ENCODE data around the gene RNF157. TPM values are rescaled to one million over a fixed set of nuclear protein-coding genes. Genes with fewer than 3 reads are reported as not detected.
A peak's percentile ranks its signal among the peaks of the same experiment; 100 is the strongest.

RNF157 gene
- total and polyA plus RNA-seq, 10 of the 15 experiments (the other 5 are each of a cell fraction or from before 2014, with no cell fraction given) = 1.4 to 15.9 (median 9.6) TPM

- TF ChIP-seq, protein P1, sequence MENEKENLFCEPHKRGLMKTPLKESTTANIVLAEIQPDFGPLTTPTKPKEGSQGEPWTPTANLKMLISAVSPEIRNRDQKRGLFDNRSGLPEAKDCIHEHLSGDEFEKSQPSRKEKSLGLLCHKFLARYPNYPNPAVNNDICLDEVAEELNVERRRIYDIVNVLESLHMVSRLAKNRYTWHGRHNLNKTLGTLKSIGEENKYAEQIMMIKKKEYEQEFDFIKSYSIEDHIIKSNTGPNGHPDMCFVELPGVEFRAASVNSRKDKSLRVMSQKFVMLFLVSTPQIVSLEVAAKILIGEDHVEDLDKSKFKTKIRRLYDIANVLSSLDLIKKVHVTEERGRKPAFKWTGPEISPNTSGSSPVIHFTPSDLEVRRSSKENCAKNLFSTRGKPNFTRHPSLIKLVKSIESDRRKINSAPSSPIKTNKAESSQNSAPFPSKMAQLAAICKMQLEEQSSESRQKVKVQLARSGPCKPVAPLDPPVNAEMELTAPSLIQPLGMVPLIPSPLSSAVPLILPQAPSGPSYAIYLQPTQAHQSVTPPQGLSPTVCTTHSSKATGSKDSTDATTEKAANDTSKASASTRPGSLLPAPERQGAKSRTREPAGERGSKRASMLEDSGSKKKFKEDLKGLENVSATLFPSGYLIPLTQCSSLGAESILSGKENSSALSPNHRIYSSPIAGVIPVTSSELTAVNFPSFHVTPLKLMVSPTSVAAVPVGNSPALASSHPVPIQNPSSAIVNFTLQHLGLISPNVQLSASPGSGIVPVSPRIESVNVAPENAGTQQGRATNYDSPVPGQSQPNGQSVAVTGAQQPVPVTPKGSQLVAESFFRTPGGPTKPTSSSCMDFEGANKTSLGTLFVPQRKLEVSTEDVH (IDR thresholded peaks at IDR 0.05; ENCODE audit: low read depth, partially characterized antibody) = no peak
- TF ChIP-seq CBX3 (IDR thresholded peaks at IDR 0.05; ENCODE audit: borderline replicate concordance, low read depth) = no peak
- TF ChIP-seq USF2 (IDR thresholded peaks at IDR 0.05; ENCODE audit: borderline replicate concordance, low read depth, low read length) = no peak
- TF ChIP-seq, protein P2, sequence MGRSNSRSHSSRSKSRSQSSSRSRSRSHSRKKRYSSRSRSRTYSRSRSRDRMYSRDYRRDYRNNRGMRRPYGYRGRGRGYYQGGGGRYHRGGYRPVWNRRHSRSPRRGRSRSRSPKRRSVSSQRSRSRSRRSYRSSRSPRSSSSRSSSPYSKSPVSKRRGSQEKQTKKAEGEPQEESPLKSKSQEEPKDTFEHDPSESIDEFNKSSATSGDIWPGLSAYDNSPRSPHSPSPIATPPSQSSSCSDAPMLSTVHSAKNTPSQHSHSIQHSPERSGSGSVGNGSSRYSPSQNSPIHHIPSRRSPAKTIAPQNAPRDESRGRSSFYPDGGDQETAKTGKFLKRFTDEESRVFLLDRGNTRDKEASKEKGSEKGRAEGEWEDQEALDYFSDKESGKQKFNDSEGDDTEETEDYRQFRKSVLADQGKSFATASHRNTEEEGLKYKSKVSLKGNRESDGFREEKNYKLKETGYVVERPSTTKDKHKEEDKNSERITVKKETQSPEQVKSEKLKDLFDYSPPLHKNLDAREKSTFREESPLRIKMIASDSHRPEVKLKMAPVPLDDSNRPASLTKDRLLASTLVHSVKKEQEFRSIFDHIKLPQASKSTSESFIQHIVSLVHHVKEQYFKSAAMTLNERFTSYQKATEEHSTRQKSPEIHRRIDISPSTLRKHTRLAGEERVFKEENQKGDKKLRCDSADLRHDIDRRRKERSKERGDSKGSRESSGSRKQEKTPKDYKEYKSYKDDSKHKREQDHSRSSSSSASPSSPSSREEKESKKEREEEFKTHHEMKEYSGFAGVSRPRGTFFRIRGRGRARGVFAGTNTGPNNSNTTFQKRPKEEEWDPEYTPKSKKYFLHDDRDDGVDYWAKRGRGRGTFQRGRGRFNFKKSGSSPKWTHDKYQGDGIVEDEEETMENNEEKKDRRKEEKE (IDR thresholded peaks at IDR 0.05) = no peak
- TF ChIP-seq MXI1 (IDR thresholded peaks at IDR 0.05; ENCODE audit: low read depth, low read length) = no peak
- TF ChIP-seq BACH1 (IDR thresholded peaks at IDR 0.05; ENCODE audit: borderline replicate concordance) = no peak
- no peak for TF ChIP-seq EP300 (IDR thresholded peaks at IDR 0.05; ENCODE audit: borderline replicate concordance in 1 of 2, control insufficient read depth in 1 of 2, low read depth in 2 of 2, low read length in 2 of 2)
- no peak for TF ChIP-seq NFYB (IDR thresholded peaks at IDR 0.05; ENCODE audit: insufficient read depth, low read depth, low read length)
- TF ChIP-seq CHD4 (IDR thresholded peaks at IDR 0.05) = no peak
- TF ChIP-seq POLR2A (IDR thresholded peaks at IDR 0.05; ENCODE audit: low read depth, low read length) = peak; percentile 62
- TF ChIP-seq KLF5 (IDR thresholded peaks at IDR 0.05; ENCODE audit: partially characterized antibody) = no peak
- no peak for TF ChIP-seq RB1 (IDR thresholded peaks at IDR 0.05; ENCODE audit: borderline replicate concordance)
- TF ChIP-seq, protein P3, sequence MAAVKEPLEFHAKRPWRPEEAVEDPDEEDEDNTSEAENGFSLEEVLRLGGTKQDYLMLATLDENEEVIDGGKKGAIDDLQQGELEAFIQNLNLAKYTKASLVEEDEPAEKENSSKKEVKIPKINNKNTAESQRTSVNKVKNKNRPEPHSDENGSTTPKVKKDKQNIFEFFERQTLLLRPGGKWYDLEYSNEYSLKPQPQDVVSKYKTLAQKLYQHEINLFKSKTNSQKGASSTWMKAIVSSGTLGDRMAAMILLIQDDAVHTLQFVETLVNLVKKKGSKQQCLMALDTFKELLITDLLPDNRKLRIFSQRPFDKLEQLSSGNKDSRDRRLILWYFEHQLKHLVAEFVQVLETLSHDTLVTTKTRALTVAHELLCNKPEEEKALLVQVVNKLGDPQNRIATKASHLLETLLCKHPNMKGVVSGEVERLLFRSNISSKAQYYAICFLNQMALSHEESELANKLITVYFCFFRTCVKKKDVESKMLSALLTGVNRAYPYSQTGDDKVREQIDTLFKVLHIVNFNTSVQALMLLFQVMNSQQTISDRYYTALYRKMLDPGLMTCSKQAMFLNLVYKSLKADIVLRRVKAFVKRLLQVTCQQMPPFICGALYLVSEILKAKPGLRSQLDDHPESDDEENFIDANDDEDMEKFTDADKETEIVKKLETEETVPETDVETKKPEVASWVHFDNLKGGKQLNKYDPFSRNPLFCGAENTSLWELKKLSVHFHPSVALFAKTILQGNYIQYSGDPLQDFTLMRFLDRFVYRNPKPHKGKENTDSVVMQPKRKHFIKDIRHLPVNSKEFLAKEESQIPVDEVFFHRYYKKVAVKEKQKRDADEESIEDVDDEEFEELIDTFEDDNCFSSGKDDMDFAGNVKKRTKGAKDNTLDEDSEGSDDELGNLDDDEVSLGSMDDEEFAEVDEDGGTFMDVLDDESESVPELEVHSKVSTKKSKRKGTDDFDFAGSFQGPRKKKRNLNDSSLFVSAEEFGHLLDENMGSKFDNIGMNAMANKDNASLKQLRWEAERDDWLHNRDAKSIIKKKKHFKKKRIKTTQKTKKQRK (IDR thresholded peaks at IDR 0.05; ENCODE audit: low read depth, low read length) = no peak
- no peak for TF ChIP-seq SUZ12 (IDR thresholded peaks at IDR 0.05; ENCODE audit: unreplicated experiment)
- TF ChIP-seq IRF4 (IDR thresholded peaks at IDR 0.05; ENCODE audit: low read depth, low read length) = no peak
- TF ChIP-seq NR2C1 (IDR thresholded peaks at IDR 0.05) = no peak
Observed at GRCh38 chr17:76252040-76252954, 12.0 kb upstream of the RNF157 start (continued).

Data from GM12878 (cell line).